Progenitor cell of endocrine pancreas (in vitro differentiated cells): ENCODE results near the gene SNX13. TPM values are rescaled to one million over a fixed set of nuclear protein-coding genes. Genes with fewer than 3 reads are reported as not detected.

Source experiments
- DNase-seq: peaks from one replicate; pipeline ENCODE4 v3.0.0; 2021; ENCODE audit warnings: low spot score; ENCODE audit not compliant: unreplicated experiment
- H3K27ac Mint-ChIP-seq: 2 replicates; pipeline ENCODE4 v1.8.0; 2021; ENCODE audit warnings: mild to moderate bottlenecking, moderate library complexity, mixed read lengths
- H3K27me3 Mint-ChIP-seq: 2 replicates; pipeline ENCODE4 v1.8.0; 2021; ENCODE audit warnings: mixed read lengths
- H3K36me3 Mint-ChIP-seq: 2 replicates; pipeline ENCODE4 v1.8.0; 2022; ENCODE audit warnings: mixed read lengths; ENCODE audit not compliant: insufficient read depth
- H3K4me1 Mint-ChIP-seq: 2 replicates; pipeline ENCODE4 v1.8.0; 2021; ENCODE audit warnings: low read depth, mixed read lengths
- H3K4me3 Mint-ChIP-seq: 2 replicates; pipeline ENCODE4 v1.8.0; 2021; ENCODE audit warnings: low read depth, mild to moderate bottlenecking, moderate library complexity, mixed read lengths
- H3K9me3 Mint-ChIP-seq: 2 replicates; pipeline ENCODE4 v1.8.0; 2021; ENCODE audit warnings: low read depth, mixed read lengths
- CTCF ChIP-seq: fragments of 200-600 bp; sonication (generic); IDR thresholded peaks from one replicate; pipeline ENCODE4 v1.5.0; 2021; ENCODE audit warnings: antibody characterized with exemption, mild to moderate bottlenecking; ENCODE audit not compliant: unreplicated experiment
- total RNA-seq: library from RNA; stranded (reverse); gene quantifications from 2 replicates; pipeline ENCODE4 v1.2.1, GENCODE V29; 2021

SNX13 gene
- total RNA-seq, 1 donor from 2014 or later = 48.5 TPM

DNA sequence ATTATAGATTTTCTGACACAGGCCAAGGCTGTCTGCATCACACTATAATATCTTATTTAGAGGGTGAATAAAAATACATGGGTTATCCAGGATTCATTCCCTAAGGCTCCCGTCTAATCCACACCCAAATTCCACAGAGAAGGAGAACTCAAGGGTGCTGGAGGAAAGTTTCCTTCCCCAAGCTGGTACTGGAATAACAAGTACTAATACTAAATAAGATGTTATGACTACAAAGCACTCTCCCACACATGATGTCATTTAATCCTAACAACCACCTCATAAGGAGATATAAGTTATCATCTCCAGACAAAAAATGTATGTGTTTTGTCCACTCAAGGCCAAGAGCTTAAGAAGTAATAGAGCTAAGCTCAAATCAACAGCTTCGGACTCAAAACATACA is 53.0 kb downstream of the SNX13 start:
- H3K27me3 Mint-ChIP-seq = no peaks in the 10 kb centered on the region
- H3K9me3 Mint-ChIP-seq = no peaks in the 10 kb centered on the region
- H3K36me3 Mint-ChIP-seq = peaks cover 21% of the 10 kb centered on the region
- H3K27ac Mint-ChIP-seq = no peak overlapping the region
- TF ChIP-seq CTCF = no peak
- H3K4me1 Mint-ChIP-seq = no peaks in the 10 kb centered on the region
- no peak for DNase-seq
- no peak overlapping the region for H3K4me3 Mint-ChIP-seq

DNA sequence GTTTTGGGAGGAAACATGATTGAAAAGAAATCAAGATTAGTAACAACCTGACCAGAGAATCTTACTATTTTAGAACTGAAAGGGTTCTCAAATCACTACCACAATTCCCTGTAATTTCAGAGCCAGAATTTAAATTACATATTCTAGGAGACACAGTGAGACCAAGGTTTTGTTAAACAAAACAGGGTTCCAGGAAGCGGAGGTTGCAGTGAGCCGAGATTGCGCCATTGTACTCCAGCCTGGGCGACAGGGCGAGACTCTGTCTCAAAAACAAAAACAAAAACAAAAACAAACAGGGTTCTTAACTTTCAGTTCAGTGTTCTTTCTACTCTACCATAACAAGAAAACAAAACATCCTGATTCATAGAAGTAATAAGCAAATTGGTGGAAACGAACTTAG is 57.6 kb downstream of the SNX13 start:
- H3K27ac Mint-ChIP-seq = no peak overlapping the region
- no peak for DNase-seq
- no peaks in the 10 kb centered on the region for H3K9me3 Mint-ChIP-seq
- no peak overlapping the region for H3K4me3 Mint-ChIP-seq
- TF ChIP-seq CTCF = no peak
- peaks cover 16% of the 10 kb centered on the region for H3K4me1 Mint-ChIP-seq
- H3K27me3 Mint-ChIP-seq = no peaks in the 10 kb centered on the region
- H3K36me3 Mint-ChIP-seq = peaks cover 16% of the 10 kb centered on the region

GRCh38 chr7:17879075-17879661 is 61.1 kb downstream of the SNX13 start:
- no peaks in the 10 kb centered on the region for H3K27me3 Mint-ChIP-seq
- peaks cover 16% of the 10 kb centered on the region for H3K4me1 Mint-ChIP-seq
- DNase-seq = no peak
- no peaks in the 10 kb centered on the region for H3K9me3 Mint-ChIP-seq
- no peak overlapping the region for H3K4me3 Mint-ChIP-seq
- peaks cover 5% of the 10 kb centered on the region for H3K36me3 Mint-ChIP-seq
- peak overlapping the region; percentile 8 for H3K27ac Mint-ChIP-seq
- TF ChIP-seq CTCF = no peak

DNA sequence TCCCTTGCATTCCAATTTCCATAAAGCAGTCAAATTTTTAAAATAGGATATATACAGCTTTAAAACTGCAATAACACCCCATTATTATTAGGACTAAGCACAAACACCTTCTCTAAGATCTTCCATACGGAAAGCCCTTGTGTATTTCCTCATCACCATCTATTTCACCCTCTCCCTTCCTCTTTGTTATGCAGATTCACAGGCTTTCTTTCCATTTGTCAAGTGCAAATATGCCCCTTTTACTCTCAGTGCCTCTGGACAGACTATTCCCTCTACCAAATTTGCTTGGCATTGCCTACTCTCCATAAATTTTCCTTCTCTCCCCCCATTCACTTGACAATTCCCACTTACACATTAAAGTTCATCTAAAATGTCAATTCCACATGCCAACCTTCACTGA is 61.7 kb downstream of the SNX13 start:
- DNase-seq = no peak
- H3K27me3 Mint-ChIP-seq = no peaks in the 10 kb centered on the region
- peaks cover 16% of the 10 kb centered on the region for H3K4me1 Mint-ChIP-seq
- peak overlapping the region; percentile 3 for H3K27ac Mint-ChIP-seq
- peaks cover 5% of the 10 kb centered on the region for H3K36me3 Mint-ChIP-seq
- no peaks in the 10 kb centered on the region for H3K9me3 Mint-ChIP-seq
- no peak for TF ChIP-seq CTCF
- no peak overlapping the region for H3K4me3 Mint-ChIP-seq

GRCh38 chr7:17871815-17872533 is 68.3 kb downstream of the SNX13 start:
- H3K9me3 Mint-ChIP-seq = no peaks in the 10 kb centered on the region
- H3K27me3 Mint-ChIP-seq = no peaks in the 10 kb centered on the region
- no peak for TF ChIP-seq CTCF
- peaks cover 23% of the 10 kb centered on the region for H3K36me3 Mint-ChIP-seq
- no peak for DNase-seq
- no peak overlapping the region for H3K27ac Mint-ChIP-seq
- no peak overlapping the region for H3K4me3 Mint-ChIP-seq
- no peaks in the 10 kb centered on the region for H3K4me1 Mint-ChIP-seq
